ENCODE data around the gene NUMA1. TPM values are rescaled to one million over a fixed set of nuclear protein-coding genes. Genes with fewer than 3 reads are reported as not detected.

NUMA1 gene
- total and polyA plus RNA-seq, 4 donors = 79.9 to 277 (median 164) TPM

DNA sequence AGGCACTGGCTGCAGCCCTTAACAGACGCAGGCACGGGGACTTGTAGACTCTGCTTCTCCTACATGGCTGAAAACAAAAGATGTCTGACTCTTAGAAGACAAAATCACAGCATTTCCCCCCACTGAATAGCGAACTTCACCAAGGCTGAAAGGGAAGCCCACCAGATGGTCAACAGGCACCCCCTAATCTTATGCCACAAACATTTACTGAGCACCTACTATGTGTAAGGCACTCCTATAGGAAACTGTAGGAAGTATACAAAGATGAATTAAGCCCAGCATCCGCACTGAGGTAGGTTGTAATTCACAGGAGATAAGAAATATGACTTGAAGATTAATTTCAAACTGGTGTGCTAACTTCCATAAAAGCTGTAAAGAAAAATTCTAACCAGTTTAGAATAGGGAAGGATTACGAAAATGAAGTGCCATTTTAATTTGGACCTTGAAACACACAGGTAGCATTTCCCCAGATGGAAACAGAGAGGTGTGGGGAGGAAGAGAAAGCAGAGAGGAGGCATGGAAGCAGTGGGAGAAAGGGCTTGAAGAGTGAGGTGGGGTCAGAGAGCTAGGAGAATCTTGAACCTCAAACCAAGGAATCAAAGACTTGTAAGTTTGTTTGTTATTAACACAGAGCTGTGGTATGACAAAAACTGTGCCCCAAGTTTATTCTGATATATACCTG is 38.1 kb downstream of the NUMA1 start:
- Histone ChIP-seq H3K9me3 (ENCODE audit: control insufficient read depth in 4 of 4, insufficient read depth in 3 of 4, low read length in 3 of 4) (no peaks in the 10 kb centered on the region), H3K27me3 (ENCODE audit: control insufficient read depth in 3 of 3, insufficient read depth in 3 of 3, low read length in 2 of 3) (no peaks in the 10 kb centered on the region), H3K4me1 (ENCODE audit: control insufficient read depth in 5 of 5, insufficient read depth in 5 of 5, low read length in 5 of 5) (peaks cover 7 to 71% (median 27%) of the 10 kb centered on the region in 5 donors), H3K36me3 (ENCODE audit: control insufficient read depth in 4 of 4, insufficient read depth in 4 of 4, low read length in 4 of 4) (peaks cover 0 to 3% (median 0%) of the 10 kb centered on the region in 4 donors), H3K27ac (ENCODE audit: low read depth in 1 of 2, low read length in 1 of 2) (peak overlapping the region; percentile 91 to 100), H3K9ac (ENCODE audit: insufficient read depth in 1 of 2, low read length in 2 of 2) (peak overlapping the region; percentile 67 to 99), H3K4me3 (peak overlapping the region; percentile 52)
- 14 to 21% methylated on average over 5 of the region's 5 CpGs for WGBS, 2 donors
- TF ChIP-seq, protein P1, sequence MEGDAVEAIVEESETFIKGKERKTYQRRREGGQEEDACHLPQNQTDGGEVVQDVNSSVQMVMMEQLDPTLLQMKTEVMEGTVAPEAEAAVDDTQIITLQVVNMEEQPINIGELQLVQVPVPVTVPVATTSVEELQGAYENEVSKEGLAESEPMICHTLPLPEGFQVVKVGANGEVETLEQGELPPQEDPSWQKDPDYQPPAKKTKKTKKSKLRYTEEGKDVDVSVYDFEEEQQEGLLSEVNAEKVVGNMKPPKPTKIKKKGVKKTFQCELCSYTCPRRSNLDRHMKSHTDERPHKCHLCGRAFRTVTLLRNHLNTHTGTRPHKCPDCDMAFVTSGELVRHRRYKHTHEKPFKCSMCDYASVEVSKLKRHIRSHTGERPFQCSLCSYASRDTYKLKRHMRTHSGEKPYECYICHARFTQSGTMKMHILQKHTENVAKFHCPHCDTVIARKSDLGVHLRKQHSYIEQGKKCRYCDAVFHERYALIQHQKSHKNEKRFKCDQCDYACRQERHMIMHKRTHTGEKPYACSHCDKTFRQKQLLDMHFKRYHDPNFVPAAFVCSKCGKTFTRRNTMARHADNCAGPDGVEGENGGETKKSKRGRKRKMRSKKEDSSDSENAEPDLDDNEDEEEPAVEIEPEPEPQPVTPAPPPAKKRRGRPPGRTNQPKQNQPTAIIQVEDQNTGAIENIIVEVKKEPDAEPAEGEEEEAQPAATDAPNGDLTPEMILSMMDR (IDR thresholded peaks at IDR 0.05; ENCODE audit: control extremely low read depth, extremely low read depth) = no peak
- DNase-seq = no peak
- ATAC-seq (ENCODE audit: insufficient read depth, low FRiP score) = no peak

DNA sequence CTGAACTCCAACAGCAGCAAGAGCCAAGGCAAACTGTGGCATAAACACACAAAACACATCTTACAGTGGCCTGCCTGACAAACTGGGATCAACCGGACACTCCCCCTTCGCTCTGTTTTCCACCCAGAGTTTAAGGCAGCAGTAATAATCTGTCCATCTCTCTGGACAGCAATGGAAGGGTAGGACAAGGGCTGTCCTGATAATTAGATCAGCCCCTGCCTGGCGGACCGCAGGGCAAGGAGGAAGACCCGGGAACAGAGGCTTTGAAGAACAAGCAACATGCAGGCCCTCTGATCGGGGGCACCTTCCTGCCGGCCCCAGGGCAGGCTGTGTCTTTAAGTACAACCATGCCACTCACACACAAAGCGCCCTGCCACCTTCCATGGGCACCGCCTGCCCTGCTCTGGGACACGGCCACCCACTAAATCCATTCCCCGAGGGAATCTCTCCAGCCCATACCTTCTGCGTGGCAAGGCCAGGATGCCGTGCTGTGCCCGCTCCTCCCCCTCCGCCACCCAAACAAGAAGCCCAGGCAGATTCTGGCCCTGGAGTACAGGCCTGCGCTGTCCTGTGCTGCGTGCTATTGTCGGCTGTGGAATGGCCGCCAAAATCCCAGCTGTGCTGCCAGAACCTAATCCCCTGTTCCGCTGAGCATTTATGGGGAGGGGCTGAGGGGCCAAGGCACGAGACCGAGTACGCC is 38.8 kb downstream of the NUMA1 start:
- no peaks in the 10 kb centered on the region for H3K9me3 ChIP-seq (ENCODE audit: control insufficient read depth in 4 of 4, insufficient read depth in 3 of 4, low read length in 3 of 4)
- peak overlapping the region; percentile 52 for H3K4me3 ChIP-seq
- H3K27me3 ChIP-seq (ENCODE audit: control insufficient read depth in 3 of 3, insufficient read depth in 3 of 3, low read length in 2 of 3) = no peaks in the 10 kb centered on the region
- peak; percentile 22 for ATAC-seq (ENCODE audit: insufficient read depth, low FRiP score)
- H3K9ac ChIP-seq (ENCODE audit: insufficient read depth in 1 of 2, low read length in 2 of 2) = peak overlapping the region; percentile 67 to 99
- TF ChIP-seq, protein P1 (IDR thresholded peaks at IDR 0.05; ENCODE audit: control extremely low read depth, extremely low read depth) = no peak
- peak overlapping the region; percentile 91 to 100 for H3K27ac ChIP-seq (ENCODE audit: low read depth in 1 of 2, low read length in 1 of 2)
- WGBS, 2 donors = 1 to 2% methylated on average over 23 of the region's 23 CpGs
- H3K4me1 ChIP-seq (ENCODE audit: control insufficient read depth in 5 of 5, insufficient read depth in 5 of 5, low read length in 5 of 5) = peaks cover 7 to 77% (median 33%) of the 10 kb centered on the region in 5 donors
- peak; percentile 87 to 95 (median 93) for DNase-seq
- H3K36me3 ChIP-seq (ENCODE audit: control insufficient read depth in 4 of 4, insufficient read depth in 4 of 4, low read length in 4 of 4) = peaks cover 0 to 3% (median 1%) of the 10 kb centered on the region in 4 donors

DNA sequence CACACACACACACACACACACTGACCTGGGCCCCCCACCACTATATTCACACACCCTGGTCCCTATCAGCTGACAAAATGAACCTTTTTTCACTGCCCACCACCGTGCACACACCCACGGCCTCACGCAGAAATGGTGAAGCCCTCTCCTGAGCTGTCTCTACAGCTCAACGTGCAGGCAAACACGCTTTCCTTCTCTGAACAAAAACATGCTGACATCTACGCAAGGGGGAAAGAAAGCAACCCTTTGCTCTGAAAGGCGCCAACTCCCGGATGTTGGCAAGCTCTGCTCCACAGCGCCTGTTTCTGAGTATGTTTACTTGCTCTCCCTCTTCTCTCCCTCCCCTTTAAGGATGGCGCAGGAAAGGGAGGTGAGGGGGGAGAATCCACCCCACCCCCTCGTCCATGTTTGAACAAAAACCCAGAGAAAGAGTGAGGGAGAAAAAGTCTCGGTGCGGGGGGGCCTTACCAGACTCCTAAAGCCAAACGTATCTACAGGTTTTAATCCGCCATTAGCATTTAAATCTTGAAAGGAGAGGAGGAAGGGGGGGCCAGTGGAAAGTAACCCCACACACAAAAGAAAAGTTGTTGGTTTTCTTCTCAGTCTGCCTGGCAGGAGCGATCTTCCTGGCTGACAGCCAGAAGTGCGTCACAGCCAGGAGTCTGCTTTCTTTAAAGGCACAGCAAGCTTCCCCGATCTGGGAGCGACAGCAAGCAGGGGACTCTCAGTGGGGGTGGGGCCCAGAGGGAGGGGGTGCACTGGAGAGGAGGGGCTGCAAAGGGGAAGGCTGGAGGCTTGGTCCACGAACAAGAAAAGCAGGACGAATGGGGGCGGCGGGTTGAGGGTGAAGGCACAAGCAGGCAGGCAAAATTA is 39.6 kb downstream of the NUMA1 start:
- peak; percentile 79 for ATAC-seq (ENCODE audit: insufficient read depth, low FRiP score)
- no peaks in the 10 kb centered on the region for H3K9me3 ChIP-seq (ENCODE audit: control insufficient read depth in 4 of 4, insufficient read depth in 3 of 4, low read length in 3 of 4)
- 1% methylated on average over 23 of the region's 23 CpGs for WGBS, 2 donors
- H3K4me1 ChIP-seq (ENCODE audit: control insufficient read depth in 5 of 5, insufficient read depth in 5 of 5, low read length in 5 of 5) = peaks cover 7 to 77% (median 37%) of the 10 kb centered on the region in 5 donors
- DNase-seq = peak; percentile 99 to 100 (median 99)
- peak overlapping the region; percentile 58 for H3K4me3 ChIP-seq
- H3K36me3 ChIP-seq (ENCODE audit: control insufficient read depth in 4 of 4, insufficient read depth in 4 of 4, low read length in 4 of 4) = peaks cover 0 to 3% (median 1%) of the 10 kb centered on the region in 4 donors
- peak overlapping the region; percentile 71 to 99 for H3K9ac ChIP-seq (ENCODE audit: insufficient read depth in 1 of 2, low read length in 2 of 2)
- no peaks in the 10 kb centered on the region for H3K27me3 ChIP-seq (ENCODE audit: control insufficient read depth in 3 of 3, insufficient read depth in 3 of 3, low read length in 2 of 3)
- H3K27ac ChIP-seq (ENCODE audit: low read depth in 1 of 2, low read length in 1 of 2) = peak overlapping the region; percentile 91 to 100
- TF ChIP-seq, protein P1 (IDR thresholded peaks at IDR 0.05; ENCODE audit: control extremely low read depth, extremely low read depth) = no peak
